HEK293T (cell line): Measurements from ENCODE around the gene DLG2.

Experiments used
- FOXM1 ChIP-seq: fragments of 450-650 bp; IDR thresholded peaks from 2 replicates; pipeline ENCODE4 v1.6.1; 2017; ENCODE audit warnings: mild to moderate bottlenecking, borderline replicate concordance
- SP1 ChIP-seq: fragments of 450-650 bp; IDR thresholded peaks from 2 replicates; pipeline ENCODE4 v1.6.1; 2017
- ZNF384 ChIP-seq: fragments of 450-650 bp; IDR thresholded peaks from 2 replicates; pipeline ENCODE4 v1.6.1; 2016

DNA sequence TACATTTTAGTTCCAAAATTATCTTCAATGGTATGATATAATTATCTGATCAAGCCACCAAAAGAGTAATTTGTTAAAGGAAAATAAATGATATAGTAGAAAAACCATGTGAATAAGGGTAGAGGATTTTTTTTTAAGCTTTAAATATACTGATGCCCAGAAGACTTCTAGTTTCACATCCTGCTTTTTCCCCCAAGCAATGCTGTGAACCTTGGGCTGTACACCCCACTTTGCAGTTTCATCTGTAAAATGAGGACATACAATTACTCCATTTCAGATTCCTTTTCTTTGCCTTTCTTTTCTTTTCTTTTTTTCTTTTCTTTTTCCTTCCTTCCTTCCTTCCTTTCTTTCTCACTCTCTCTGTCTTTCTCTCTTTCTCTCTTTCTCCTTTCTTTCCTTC lies 1125.4 kb downstream of the DLG2 start:
- TF ChIP-seq FOXM1 (no peak), SP1 (no peak), ZNF384 (no peak)
